ENCODE measurements around the gene PRKG1. TPM values are rescaled to one million over a fixed set of nuclear protein-coding genes. Genes with fewer than 3 reads are reported as not detected.

Gene PRKG1
- polyA plus RNA-seq, 1 donor from 2014 or later: 0.36 TPM

GRCh38 chr10:51964630-51965029 is 890.3 kb downstream of the PRKG1 start:
- Mint-ChIP-seq H3K4me3 (no peak overlapping the region), H3K9me3 (peaks cover 0 to 3% (median 0%) of the 10 kb centered on the region in 3 donors), H3K36me3 (no peaks in the 10 kb centered on the region), H3K27ac (no peak overlapping the region), H3K4me1 (no peaks in the 10 kb centered on the region), H3K27me3 (no peaks in the 10 kb centered on the region)

GRCh38 chr10:51965451-51965850 is 891.2 kb downstream of the PRKG1 start:
- Mint-ChIP-seq H3K36me3 (no peaks in the 10 kb centered on the region), H3K9me3 (peaks cover 0 to 3% (median 0%) of the 10 kb centered on the region in 3 donors), H3K27ac (no peak overlapping the region), H3K4me3 (no peak overlapping the region), H3K27me3 (no peaks in the 10 kb centered on the region), H3K4me1 (no peaks in the 10 kb centered on the region)

GRCh38 chr10:51972733-51973346 is 898.6 kb downstream of the PRKG1 start:
- Mint-ChIP-seq H3K4me1 (no peaks in the 10 kb centered on the region), H3K27me3 (no peaks in the 10 kb centered on the region), H3K4me3 (no peak overlapping the region), H3K27ac (no peak overlapping the region), H3K36me3 (no peaks in the 10 kb centered on the region), H3K9me3 (no peaks in the 10 kb centered on the region)

GRCh38 chr10:51980752-51981151 is 906.5 kb downstream of the PRKG1 start:
- no peak overlapping the region for H3K4me3 Mint-ChIP-seq
- no peak overlapping the region for H3K27ac Mint-ChIP-seq
- H3K36me3 Mint-ChIP-seq: no peaks in the 10 kb centered on the region
- no peaks in the 10 kb centered on the region for H3K4me1 Mint-ChIP-seq
- no peaks in the 10 kb centered on the region for H3K27me3 Mint-ChIP-seq
- peaks cover 0 to 19% (median 3%) of the 10 kb centered on the region in 3 donors for H3K9me3 Mint-ChIP-seq

- H3K4me3 Mint-ChIP-seq: no peak overlapping the region
- H3K27ac Mint-ChIP-seq: no peak overlapping the region
- no peaks in the 10 kb centered on the region for H3K36me3 Mint-ChIP-seq
- no peaks in the 10 kb centered on the region for H3K27me3 Mint-ChIP-seq
- no peaks in the 10 kb centered on the region for H3K4me1 Mint-ChIP-seq
- peaks cover 0 to 19% (median 3%) of the 10 kb centered on the region in 3 donors for H3K9me3 Mint-ChIP-seq
Measured at GRCh38 chr10:51981731-51982130, 907.4 kb downstream of the PRKG1 start.

GRCh38 chr10:51983481-51983880 is 909.2 kb downstream of the PRKG1 start:
- no peak overlapping the region for H3K27ac Mint-ChIP-seq
- H3K4me1 Mint-ChIP-seq: no peaks in the 10 kb centered on the region
- H3K36me3 Mint-ChIP-seq: no peaks in the 10 kb centered on the region
- H3K9me3 Mint-ChIP-seq: peaks cover 0 to 18% (median 3%) of the 10 kb centered on the region in 3 donors
- no peak overlapping the region for H3K4me3 Mint-ChIP-seq
- H3K27me3 Mint-ChIP-seq: no peaks in the 10 kb centered on the region

GRCh38 chr10:51985336-51985735 is 911.0 kb downstream of the PRKG1 start:
- Mint-ChIP-seq H3K4me1 (no peaks in the 10 kb centered on the region), H3K9me3 (peaks cover 0 to 7% (median 4%) of the 10 kb centered on the region in 3 donors), H3K36me3 (no peaks in the 10 kb centered on the region), H3K4me3 (no peak overlapping the region), H3K27me3 (no peaks in the 10 kb centered on the region), H3K27ac (no peak overlapping the region)

- Mint-ChIP-seq H3K36me3 (no peaks in the 10 kb centered on the region), H3K27ac (no peak overlapping the region), H3K9me3 (peaks cover 0 to 6% (median 0%) of the 10 kb centered on the region in 3 donors), H3K27me3 (no peaks in the 10 kb centered on the region), H3K4me3 (no peak overlapping the region), H3K4me1 (no peaks in the 10 kb centered on the region)
Measured at GRCh38 chr10:51986516-51986915, 912.2 kb downstream of the PRKG1 start.

GRCh38 chr10:51993475-51993874 is 919.2 kb downstream of the PRKG1 start:
- H3K27ac Mint-ChIP-seq: no peak overlapping the region
- no peaks in the 10 kb centered on the region for H3K27me3 Mint-ChIP-seq
- H3K36me3 Mint-ChIP-seq: no peaks in the 10 kb centered on the region
- H3K4me1 Mint-ChIP-seq: no peaks in the 10 kb centered on the region
- no peak overlapping the region for H3K4me3 Mint-ChIP-seq
- peaks cover 0 to 6% (median 3%) of the 10 kb centered on the region in 3 donors for H3K9me3 Mint-ChIP-seq

GRCh38 chr10:51999096-51999495 is 924.8 kb downstream of the PRKG1 start:
- Mint-ChIP-seq H3K27me3 (peaks cover 3% of the 10 kb centered on the region), H3K4me1 (no peaks in the 10 kb centered on the region), H3K9me3 (peaks cover 0 to 1% (median 0%) of the 10 kb centered on the region in 3 donors), H3K27ac (no peak overlapping the region), H3K4me3 (no peak overlapping the region), H3K36me3 (no peaks in the 10 kb centered on the region)

- H3K27me3 Mint-ChIP-seq: peaks cover 3% of the 10 kb centered on the region
- H3K36me3 Mint-ChIP-seq: no peaks in the 10 kb centered on the region
- H3K4me3 Mint-ChIP-seq: no peak overlapping the region
- peaks cover 3 to 15% (median 11%) of the 10 kb centered on the region in 3 donors for H3K9me3 Mint-ChIP-seq
- H3K4me1 Mint-ChIP-seq: no peaks in the 10 kb centered on the region
- H3K27ac Mint-ChIP-seq: no peak overlapping the region
Measured at GRCh38 chr10:52004342-52004949, 930.2 kb downstream of the PRKG1 start.

- Mint-ChIP-seq H3K27ac (no peak overlapping the region), H3K9me3 (peaks cover 4 to 19% (median 15%) of the 10 kb centered on the region in 3 donors), H3K36me3 (no peaks in the 10 kb centered on the region), H3K27me3 (peaks cover 3% of the 10 kb centered on the region), H3K4me1 (no peaks in the 10 kb centered on the region), H3K4me3 (no peak overlapping the region)
Measured at GRCh38 chr10:52007091-52007490, 932.8 kb downstream of the PRKG1 start.

GRCh38 chr10:52011118-52011517 is 936.8 kb downstream of the PRKG1 start:
- Mint-ChIP-seq H3K27me3 (no peaks in the 10 kb centered on the region), H3K4me3 (no peak overlapping the region), H3K9me3 (peaks cover 4 to 24% (median 14%) of the 10 kb centered on the region in 3 donors), H3K27ac (no peak overlapping the region), H3K4me1 (no peaks in the 10 kb centered on the region), H3K36me3 (no peaks in the 10 kb centered on the region)

GRCh38 chr10:52019077-52019555 is 944.8 kb downstream of the PRKG1 start:
- H3K4me1 Mint-ChIP-seq: no peaks in the 10 kb centered on the region
- no peak overlapping the region for H3K27ac Mint-ChIP-seq
- peaks cover 0 to 7% (median 2%) of the 10 kb centered on the region in 3 donors for H3K9me3 Mint-ChIP-seq
- no peaks in the 10 kb centered on the region for H3K27me3 Mint-ChIP-seq
- H3K4me3 Mint-ChIP-seq: no peak overlapping the region
- no peaks in the 10 kb centered on the region for H3K36me3 Mint-ChIP-seq

GRCh38 chr10:52019656-52020055 is 945.4 kb downstream of the PRKG1 start:
- Mint-ChIP-seq H3K9me3 (peaks cover 0 to 7% (median 2%) of the 10 kb centered on the region in 3 donors), H3K27me3 (no peaks in the 10 kb centered on the region), H3K4me1 (no peaks in the 10 kb centered on the region), H3K4me3 (no peak overlapping the region), H3K27ac (no peak overlapping the region), H3K36me3 (no peaks in the 10 kb centered on the region)

- H3K9me3 Mint-ChIP-seq: peaks cover 0 to 7% (median 2%) of the 10 kb centered on the region in 3 donors
- H3K36me3 Mint-ChIP-seq: no peaks in the 10 kb centered on the region
- no peaks in the 10 kb centered on the region for H3K4me1 Mint-ChIP-seq
- H3K27ac Mint-ChIP-seq: no peak overlapping the region
- no peak overlapping the region for H3K4me3 Mint-ChIP-seq
- H3K27me3 Mint-ChIP-seq: no peaks in the 10 kb centered on the region
Measured at GRCh38 chr10:52020173-52020572, 945.9 kb downstream of the PRKG1 start.

All from IgD-negative memory B cell (primary cell).